PC-3 (cell line): Measurements from ENCODE around the gene THEM4. TPM values are rescaled to one million over a fixed set of nuclear protein-coding genes. Genes with fewer than 3 reads are reported as not detected.

ENCODE experiments used
- ATAC-seq: fragments of 200-7000 bp; cut with Tn5 transposase; 2 replicates; pipeline ENCODE4 v1.9.1; 2020; ENCODE audit warnings: mild to moderate bottlenecking, moderate library complexity
- BruUV-seq: library from RNA; stranded (reverse); fragments of 400-500 nt; replicated peaks from 2 replicates; lab custom pipeline; 2021; lab: Mats Ljungman, UMichigan
- CTCF ChIA-PET: fragments of 300-600 bp; sonication (Branson Sonifier 250); formaldehyde crosslinking; loops from one replicate; lab custom pipeline; 2022; ENCODE audit warnings: antibody characterized with exemption; lab: Charles Lee
- POLR2A ChIA-PET: fragments of 300-600 bp; sonication (Branson Sonifier 250); formaldehyde crosslinking; loops from one replicate; lab custom pipeline; 2022; ENCODE audit warnings: antibody characterized with exemption; ENCODE audit not compliant: unreplicated experiment; lab: Charles Lee
- DNase-seq: peaks from one replicate; pipeline ENCODE4 v3.0.0-alpha.2; 2015
- H2AFZ ChIP-seq: fragments of 300-600 bp; sonication (generic); 2 replicates; pipeline ENCODE4 v1.6.0; 2016; ENCODE audit warnings: antibody characterized with exemption, low read length
- H3F3A ChIP-seq: fragments of 300-600 bp; sonication (generic); one replicate; pipeline ENCODE4 v1.6.0; 2017; ENCODE audit warnings: antibody characterized with exemption, low read length, control low read depth, mild to moderate bottlenecking; ENCODE audit not compliant: unreplicated experiment
- H3K27ac ChIP-seq: fragments of 300-600 bp; sonication (generic); 2 replicates; pipeline ENCODE4 v1.5.1; 2016; ENCODE audit warnings: mild to moderate bottlenecking, low read length
- H3K27me3 ChIP-seq: fragments of 300-600 bp; sonication (generic); 2 replicates; pipeline ENCODE4 v1.6.1; 2016; ENCODE audit warnings: low read length, mixed read lengths
- H3K36me3 ChIP-seq: fragments of 300-600 bp; sonication (generic); 2 replicates; pipeline ENCODE4 v1.6.1; 2016; ENCODE audit warnings: low read depth, mixed run types, low read length, mixed read lengths
- H3K4me1 ChIP-seq: fragments of 300-600 bp; sonication (generic); 2 replicates; pipeline ENCODE4 v1.5.1; 2016; ENCODE audit warnings: low read length; ENCODE audit not compliant: insufficient read depth
- H3K4me2 ChIP-seq: fragments of 300-600 bp; sonication (generic); 2 replicates; pipeline ENCODE4 v1.6.0; 2016; ENCODE audit warnings: low read length
- H3K4me3 ChIP-seq: fragments of 300-600 bp; sonication (generic); 2 replicates; pipeline ENCODE4 v1.5.1; 2016; ENCODE audit warnings: mild to moderate bottlenecking, low read length, mixed read lengths
- H3K79me2 ChIP-seq: fragments of 300-600 bp; sonication (generic); 2 replicates; pipeline ENCODE4 v1.6.1; 2017; ENCODE audit warnings: low read length, mixed read lengths
- H3K9ac ChIP-seq: fragments of 300-600 bp; sonication (generic); 2 replicates; pipeline ENCODE4 v1.6.0; 2016; ENCODE audit warnings: mild to moderate bottlenecking, low read length
- H3K9me2 ChIP-seq: fragments of 300-600 bp; sonication (generic); replicated peaks from 2 replicates; pipeline ENCODE4 v1.6.1; 2016; ENCODE audit warnings: mixed run types, low read length, mixed read lengths
- H3K9me3 ChIP-seq: fragments of 300-600 bp; sonication (generic); 2 replicates; pipeline ENCODE4 v1.6.1; 2016; ENCODE audit warnings: low read length, mixed read lengths
- H4K20me1 ChIP-seq: fragments of 300-600 bp; sonication (generic); 2 replicates; pipeline ENCODE4 v1.6.1; 2016; ENCODE audit warnings: low read length, mixed read lengths
- CTCF ChIP-seq: fragments of 300-600 bp; sonication (generic); conservative IDR thresholded peaks from 2 replicates; pipeline ENCODE4 v1.5.1; 2017; ENCODE audit warnings: antibody characterized with exemption, low read depth, mild to moderate bottlenecking, low read length
- EZH2 ChIP-seq: fragments of 300-600 bp; sonication (generic); IDR thresholded peaks from one replicate; pipeline ENCODE4 v1.6.1; 2017; ENCODE audit warnings: antibody characterized with exemption, mild to moderate bottlenecking, low read length; ENCODE audit not compliant: unreplicated experiment
- EZH2phosphoT487 ChIP-seq: fragments of 300-600 bp; sonication (generic); IDR thresholded peaks from 2 replicates; pipeline ENCODE4 v1.6.1; 2018; ENCODE audit warnings: mild to moderate bottlenecking, antibody characterized with exemption, low read length, borderline replicate concordance
- intact Hi-C: fragments of 100-400 bp; cut with micrococcal nuclease; formaldehyde crosslinking; loops from 2 replicates; pipeline ENCODE4 v1.9.0; 2023
- total RNA-seq: library from RNA; depleted of rRNA; stranded (reverse); fragments of >200 nt; gene quantifications from 2 replicates; pipeline ENCODE4 v1.2.3, GENCODE V29; 2014

The THEM4 gene
- total RNA-seq, 1 experiment from 2014 or later = 18.1 TPM

GRCh38 chr1:151831605-151832004, 77.7 kb downstream of the THEM4 start, which contains the start of gene RORC:
TSS of gene RORC (minus strand) at chr1:151831802. CDS start at chr1:151831764, 38 bp downstream.
- BruUV-seq = no TSS peak
- Histone ChIP-seq H3K27me3 (no peaks in the 10 kb centered on the region), H3K27ac (no peak within 1 kb of the TSS), H2AFZ (peak within 1 kb of the TSS; percentile 46), H3K36me3 (no peaks in the 10 kb centered on the region), H3K4me2 (no peak within 1 kb of the TSS), H3K9ac (no peak within 1 kb of the TSS), H3K9me3 (no peaks in the 10 kb centered on the region), H3K79me2 (no peaks in the 10 kb centered on the region), H3K4me3 (no peak within 1 kb of the TSS), H4K20me1 (no peaks in the 10 kb centered on the region), H3K9me2 (no peaks in the 10 kb centered on the region), H3F3A (no peaks in the 10 kb centered on the region), H3K4me1 (peaks cover 17% of the 10 kb centered on the region)
- ChIA-PET POLR2A (no interaction called here), CTCF (no interaction called here)
- TF ChIP-seq EZH2 (no peak), EZH2phosphoT487 (no peak), CTCF (no peak)
- DNase-seq (no peak), ATAC-seq (no peak)
- intact Hi-C loops = loop anchor here (10.0 kb wide), 2 partner anchors 217 to 487 kb away; partner anchors contain the start of genes RFX5 and SNX27

GRCh38 chr1:151831256-151831591, 78.1 kb downstream of the THEM4 start:
- TF ChIP-seq EZH2phosphoT487 (no peak), EZH2 (no peak), CTCF (no peak)

GRCh38 chr1:151830055-151830454, 79.3 kb downstream of the THEM4 start:
- Histone ChIP-seq H3K79me2 (no peaks in the 10 kb centered on the region), H3K4me1 (peaks cover 8% of the 10 kb centered on the region; the same call in 1 of the 2 replicates), H3K9ac (no peak overlapping the region), H3K27me3 (no peaks in the 10 kb centered on the region), H4K20me1 (no peaks in the 10 kb centered on the region), H3K9me2 (no peaks in the 10 kb centered on the region), H3K4me3 (no peak overlapping the region), H3K27ac (no peak overlapping the region), H3K9me3 (no peaks in the 10 kb centered on the region), H3F3A (no peaks in the 10 kb centered on the region), H3K4me2 (no peak overlapping the region), H3K36me3 (no peaks in the 10 kb centered on the region), H2AFZ (no peak overlapping the region)
- ATAC-seq (no peak), DNase-seq (no peak)
- BruUV-seq = no TSS peak
- TF ChIP-seq EZH2phosphoT487 (no peak), CTCF (no peak)
- CTCF ChIA-PET = interaction anchor here (0.6 kb wide), 2 partner anchors 10 to 115 kb away, joined by 3 read pairs; partner anchors contain the start of gene C2CD4D
- intact Hi-C loops = loop anchor here (10.0 kb wide), 2 partner anchors 215 to 485 kb away; partner anchors contain the start of genes RFX5 and SNX27
- POLR2A ChIA-PET = interaction anchor here (0.5 kb wide), 1 partner anchor 9 kb away, joined by 3 read pairs; no protein-coding TSS in a partner anchor

More at GRCh38 chr1:151831256-151831591, 78.1 kb downstream of the THEM4 start:
- H3K9me3 ChIP-seq = no peaks in the 10 kb centered on the region
- H3K9ac ChIP-seq = no peak overlapping the region
- ChIA-PET POLR2A (no interaction called here), CTCF (interaction anchor here (0.7 kb wide), 1 partner anchor 172 kb away, joined by 4 read pairs; no protein-coding TSS in a partner anchor)
- H3K9me2 ChIP-seq = no peaks in the 10 kb centered on the region
- H2AFZ ChIP-seq = no peak overlapping the region
- no peaks in the 10 kb centered on the region for H3F3A ChIP-seq
- H3K4me2 ChIP-seq = no peak overlapping the region
- H3K36me3 ChIP-seq = no peaks in the 10 kb centered on the region
- intact Hi-C loops = loop anchor here (10.0 kb wide), 2 partner anchors 216 to 486 kb away; partner anchors contain the start of genes RFX5 and SNX27
- no peak overlapping the region for H3K4me3 ChIP-seq
- H3K27me3 ChIP-seq = no peaks in the 10 kb centered on the region
- DNase-seq = no peak
- no peaks in the 10 kb centered on the region for H4K20me1 ChIP-seq
- ATAC-seq = no peak
- no TSS peak for BruUV-seq
- H3K79me2 ChIP-seq = no peaks in the 10 kb centered on the region
- H3K27ac ChIP-seq = no peak overlapping the region
- H3K4me1 ChIP-seq = peaks cover 13% of the 10 kb centered on the region
